HG03097 (cell line): ENCODE data around the gene SLC2A6.

Source experiments
- ATAC-seq: cut with Tn5 transposase; IDR thresholded peaks from one replicate; pipeline ENCODE4 v1.9.1; 2021; ENCODE audit not compliant: unreplicated experiment, low FRiP score

SLC2A6 gene

GRCh38 chr9:133443982-133444381 is 34.9 kb downstream of the SLC2A6 start:
- ATAC-seq = no peak

GRCh38 chr9:133443248-133443647 is 35.7 kb downstream of the SLC2A6 start:
- ATAC-seq = no peak

- no peak for ATAC-seq
Measured at GRCh38 chr9:133441571-133441970, 37.3 kb downstream of the SLC2A6 start.

- no peak for ATAC-seq
Measured at GRCh38 chr9:133440874-133441273, 38.0 kb downstream of the SLC2A6 start.

- no peak for ATAC-seq
Measured at GRCh38 chr9:133439337-133439736, 39.6 kb downstream of the SLC2A6 start.

- no peak for ATAC-seq
Measured at GRCh38 chr9:133437753-133438531, 41.0 kb downstream of the SLC2A6 start.

GRCh38 chr9:133436681-133437080 is 42.2 kb downstream of the SLC2A6 start:
- ATAC-seq = no peak

GRCh38 chr9:133433351-133433843 is 45.5 kb downstream of the SLC2A6 start:
- no peak for ATAC-seq

- ATAC-seq = no peak
Measured at GRCh38 chr9:133430244-133430643, 48.7 kb downstream of the SLC2A6 start.

- no peak for ATAC-seq
Measured at GRCh38 chr9:133429641-133430161, 49.2 kb downstream of the SLC2A6 start.

- ATAC-seq = no peak
Measured at GRCh38 chr9:133429214-133429613, 49.7 kb downstream of the SLC2A6 start.

GRCh38 chr9:133428617-133429101 is 50.2 kb downstream of the SLC2A6 start:
- ATAC-seq = no peak

GRCh38 chr9:133427658-133428348 is 51.1 kb downstream of the SLC2A6 start:
- ATAC-seq = no peak

- ATAC-seq = no peak
Measured at GRCh38 chr9:133426011-133426410, 52.9 kb downstream of the SLC2A6 start.

- ATAC-seq = no peak
Measured at GRCh38 chr9:133425049-133425632, 53.8 kb downstream of the SLC2A6 start.

GRCh38 chr9:133424187-133424586 is 54.7 kb downstream of the SLC2A6 start:
- ATAC-seq = no peak

GRCh38 chr9:133423216-133423615 is 55.7 kb downstream of the SLC2A6 start:
- ATAC-seq = no peak

GRCh38 chr9:133421615-133422542 is 57.0 kb downstream of the SLC2A6 start, which contains the start of gene ADAMTS13:
Gene ADAMTS13, plus strand, starts transcription at chr9:133422367. Its CDS starts 77 bp downstream, at chr9:133422444.
- ATAC-seq = no peak
